NCI-H526 treated with DMSO at 0.1 percent for 48 hours (cell line): ENCODE measurements around the gene DAPL1.
"Not testable (repeated sequence)": the region's sequence is repeated elsewhere in the genome, so short reads cannot be mapped to it uniquely, and the experiment has no call there.

Experiments used
- DNase-seq: peaks from one replicate; lab custom pipeline; 2025; lab: John Stamatoyannopoulos, UW

Gene DAPL1

GRCh38 chr2:158823486-158824237 is 28.5 kb downstream of the DAPL1 start:
- no peak for DNase-seq

- DNase-seq, result no peak
Measured at GRCh38 chr2:158825021-158825420, 29.9 kb downstream of the DAPL1 start.

- no peak for DNase-seq
Measured at GRCh38 chr2:158826965-158827364, 31.8 kb downstream of the DAPL1 start.

- no peak for DNase-seq
Measured at GRCh38 chr2:158828378-158829164, 33.5 kb downstream of the DAPL1 start.

GRCh38 chr2:158829167-158829566 is 34.0 kb downstream of the DAPL1 start:
- no peak for DNase-seq

- DNase-seq, result no peak
Measured at GRCh38 chr2:158830201-158830600, 35.1 kb downstream of the DAPL1 start.

GRCh38 chr2:158835431-158835830 is 40.3 kb downstream of the DAPL1 start:
- no peak for DNase-seq

- no peak for DNase-seq
Measured at GRCh38 chr2:158837645-158838044, 42.5 kb downstream of the DAPL1 start.

GRCh38 chr2:158841850-158842249 is 46.7 kb downstream of the DAPL1 start:
- DNase-seq, result no peak

GRCh38 chr2:158845444-158845843 is 50.3 kb downstream of the DAPL1 start:
- DNase-seq, result no peak

GRCh38 chr2:158845859-158846258 is 50.7 kb downstream of the DAPL1 start:
- no peak for DNase-seq

- DNase-seq, result not testable (repeated sequence)
Measured at GRCh38 chr2:158847526-158847925, 52.4 kb downstream of the DAPL1 start.

GRCh38 chr2:158848031-158848970 is 53.2 kb downstream of the DAPL1 start:
- not testable (repeated sequence) for DNase-seq

- not testable (repeated sequence) for DNase-seq
Measured at GRCh38 chr2:158860179-158860578, 65.1 kb downstream of the DAPL1 start.

GRCh38 chr2:158861626-158862025 is 66.5 kb downstream of the DAPL1 start:
- not testable (repeated sequence) for DNase-seq

GRCh38 chr2:158865469-158865868 is 70.4 kb downstream of the DAPL1 start:
- DNase-seq, result not testable (repeated sequence)
